ENCODE measurements around the gene UTS2R.
A peak's percentile ranks its signal among the peaks of the same experiment; 100 is the strongest.
"Not testable (repeated sequence)": the region's sequence is repeated elsewhere in the genome, so short reads cannot be mapped to it uniquely, and the experiment has no call there.

The UTS2R gene

DNA sequence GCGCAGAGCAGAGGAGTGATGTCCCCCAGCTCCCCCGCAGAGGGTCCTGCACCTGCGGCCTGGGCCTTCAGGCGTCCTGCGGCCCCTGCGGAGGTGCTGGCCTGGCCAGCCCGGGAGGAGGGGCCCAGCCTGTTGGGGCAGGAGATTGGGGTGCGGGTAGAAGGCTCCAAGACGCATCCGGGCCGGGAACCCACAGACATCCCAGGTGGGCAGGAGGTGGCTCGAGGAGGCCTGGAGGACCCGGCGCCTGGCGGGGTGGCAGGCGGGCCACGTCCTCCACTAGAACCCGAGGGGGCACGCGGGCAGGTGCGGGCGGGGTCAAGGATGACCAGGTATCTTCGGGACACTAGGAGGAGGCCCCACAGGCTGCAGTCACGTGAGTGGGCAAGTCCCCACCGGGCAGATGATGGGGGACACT, 37.4 kb upstream of the UTS2R start:
- DNase-seq (ENCODE audit: low read depth in 3 of 3, low spot score in 1 of 3) = no peak

DNA sequence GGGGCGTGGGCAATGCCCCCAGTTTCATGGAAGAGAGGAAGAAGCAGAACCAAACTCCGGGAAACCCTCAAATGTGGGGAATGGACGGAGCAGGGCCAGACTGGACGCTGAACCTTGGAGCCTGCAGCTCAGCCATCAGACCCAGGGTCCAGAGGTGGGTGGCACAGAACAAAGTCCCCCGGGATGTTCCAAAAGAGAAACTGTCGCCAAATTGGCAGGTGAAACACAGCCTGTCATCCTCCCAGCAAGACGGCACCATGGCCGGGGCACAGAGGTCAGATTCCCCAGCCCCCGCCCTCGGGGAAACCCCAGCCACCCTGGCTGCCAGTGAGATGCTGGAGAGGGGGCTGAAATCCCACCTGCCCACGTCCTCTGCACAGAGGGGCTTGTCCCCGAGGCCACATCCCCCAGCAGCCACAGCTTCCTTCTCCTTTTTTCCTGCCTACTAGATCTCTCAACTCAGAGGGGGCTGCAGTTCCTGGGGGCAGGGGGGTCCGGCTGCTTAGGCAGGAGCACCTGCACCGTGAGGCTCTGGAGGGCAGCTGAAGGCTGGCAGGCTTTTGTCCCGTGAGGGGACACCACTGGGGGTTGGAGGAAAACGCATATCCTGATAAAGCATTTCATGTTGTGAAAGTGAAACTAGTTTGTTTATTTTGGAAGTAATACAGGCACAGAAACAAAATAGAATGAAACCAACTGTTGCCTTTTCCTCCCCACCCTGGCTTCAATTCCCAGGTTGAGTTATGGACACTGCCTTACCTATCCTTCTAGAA, 36.8 kb upstream of the UTS2R start:
- no peak for DNase-seq (ENCODE audit: low read depth in 3 of 3, low spot score in 1 of 3)

DNA sequence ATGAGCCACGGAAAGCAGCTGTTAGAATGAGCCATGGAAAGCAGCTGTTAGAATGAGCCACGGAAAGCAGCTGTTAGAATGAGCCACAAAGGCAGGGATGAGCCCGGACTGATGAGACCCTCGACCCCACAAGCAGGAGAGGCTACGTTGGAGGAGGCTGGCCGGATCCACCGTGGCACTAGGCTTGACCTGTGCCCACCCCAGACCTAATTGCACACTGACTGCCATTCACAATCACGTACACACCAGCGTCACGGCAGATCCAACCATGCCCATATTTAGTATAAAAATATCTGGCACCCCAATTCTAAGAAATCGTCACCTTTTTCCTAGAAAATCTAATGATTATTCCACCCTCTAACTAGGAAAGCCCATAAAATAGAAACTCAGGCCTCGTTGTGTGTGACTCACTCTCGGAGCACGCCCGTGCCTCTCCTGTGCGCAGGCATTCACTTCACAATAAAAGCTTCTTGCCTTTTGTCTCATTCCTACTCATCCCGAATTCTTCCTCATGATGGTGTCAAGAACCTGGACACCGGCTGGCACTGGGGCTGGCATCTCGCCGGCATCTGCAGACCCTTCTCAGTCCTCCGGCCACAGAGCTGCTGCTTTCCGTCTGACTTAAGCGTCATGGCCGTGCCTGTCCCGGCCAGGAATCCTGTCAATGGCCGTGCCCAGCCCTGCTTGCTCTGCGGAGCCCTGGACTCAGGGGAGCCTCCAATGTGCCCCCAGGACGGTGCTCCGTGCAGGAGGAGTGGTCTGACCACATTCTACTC, 32.5 kb upstream of the UTS2R start:
- no peak for DNase-seq (ENCODE audit: low read depth in 3 of 3, low spot score in 1 of 3)

DNA sequence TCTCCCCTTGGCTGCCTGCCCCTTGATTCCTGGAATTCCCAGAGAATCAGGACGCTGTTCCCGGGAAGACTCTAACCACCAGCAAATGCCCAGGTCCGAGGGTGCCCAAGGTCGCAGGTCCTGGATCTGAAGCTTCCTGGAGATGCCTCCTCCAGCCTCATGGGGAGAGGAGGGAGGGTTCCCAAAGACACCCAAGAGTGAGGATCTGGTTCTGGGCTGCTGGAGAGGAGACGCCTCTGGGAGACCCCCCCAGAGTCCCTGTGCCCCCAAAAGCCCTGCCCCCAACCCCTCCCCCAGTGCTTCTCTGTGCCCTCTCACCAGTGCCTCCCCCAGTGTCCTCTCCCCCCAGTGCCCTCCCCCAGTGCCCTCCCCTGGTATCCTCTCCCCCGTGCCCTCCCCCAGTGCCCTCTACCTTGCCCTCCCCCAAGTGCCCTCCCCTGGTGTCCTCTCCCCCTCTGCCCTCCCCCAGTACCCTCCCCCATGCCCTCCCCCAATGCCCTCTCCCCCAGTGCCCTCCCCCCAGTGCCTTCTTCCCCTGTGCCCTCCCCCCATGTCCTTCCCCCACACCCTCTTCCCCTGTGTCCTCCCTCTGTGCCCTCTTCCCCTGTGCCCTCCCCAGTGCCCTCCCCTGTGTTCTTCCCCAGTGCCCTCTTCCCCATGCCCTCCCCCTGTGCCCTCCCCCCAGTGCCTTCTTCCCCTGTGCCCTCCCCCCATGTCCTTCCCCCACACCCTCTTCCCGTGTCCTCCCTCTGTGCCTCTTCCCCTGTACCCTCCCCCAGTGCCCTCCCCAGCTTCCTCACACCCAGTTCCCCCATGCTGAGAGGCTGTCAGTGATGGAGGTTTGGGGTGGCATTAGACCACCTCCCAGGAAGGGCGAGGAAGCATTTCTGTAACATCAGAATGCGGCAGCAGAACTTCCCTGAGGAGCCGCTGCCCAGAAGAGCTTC, 31.7 kb upstream of the UTS2R start:
- DNase-seq (ENCODE audit: low read depth in 3 of 3, low spot score in 1 of 3) = no peak

DNA sequence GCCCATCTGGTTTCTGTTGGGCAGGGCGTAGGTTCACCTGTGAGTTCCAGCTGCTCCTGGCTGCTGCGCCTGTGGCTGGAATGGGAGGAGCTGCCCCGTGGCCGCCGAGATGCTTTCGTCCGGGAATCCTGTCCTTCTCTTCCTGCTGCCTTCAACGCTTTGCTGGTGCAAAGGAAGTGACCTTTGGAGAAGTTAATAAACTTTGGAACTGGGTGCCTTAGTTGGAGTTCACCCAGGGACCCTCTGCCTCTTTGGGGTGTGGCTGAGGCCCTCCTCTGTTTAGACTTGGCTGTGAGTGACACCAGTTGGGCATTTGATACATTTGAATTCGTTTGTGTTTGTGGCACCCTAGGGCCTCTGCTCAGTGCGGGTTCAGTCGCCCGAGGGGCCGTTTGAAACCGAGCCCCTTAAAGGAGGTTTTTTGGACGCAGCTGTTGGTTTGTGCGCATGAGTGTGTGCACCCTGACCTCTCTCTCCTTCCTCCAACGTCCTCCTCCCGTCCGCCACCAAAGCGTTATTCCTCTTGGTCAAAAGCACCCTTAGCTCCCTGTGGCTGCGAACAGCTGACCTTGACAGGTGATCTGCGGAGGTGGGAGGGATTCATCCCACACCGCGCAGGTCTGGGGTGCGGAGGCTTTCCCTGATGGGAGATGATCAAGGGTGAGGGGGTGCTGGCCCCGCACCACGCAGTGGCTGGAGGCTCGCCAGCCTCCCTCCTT, 29.0 kb upstream of the UTS2R start:
- no peak for DNase-seq (ENCODE audit: low read depth in 3 of 3, low spot score in 1 of 3)

DNA sequence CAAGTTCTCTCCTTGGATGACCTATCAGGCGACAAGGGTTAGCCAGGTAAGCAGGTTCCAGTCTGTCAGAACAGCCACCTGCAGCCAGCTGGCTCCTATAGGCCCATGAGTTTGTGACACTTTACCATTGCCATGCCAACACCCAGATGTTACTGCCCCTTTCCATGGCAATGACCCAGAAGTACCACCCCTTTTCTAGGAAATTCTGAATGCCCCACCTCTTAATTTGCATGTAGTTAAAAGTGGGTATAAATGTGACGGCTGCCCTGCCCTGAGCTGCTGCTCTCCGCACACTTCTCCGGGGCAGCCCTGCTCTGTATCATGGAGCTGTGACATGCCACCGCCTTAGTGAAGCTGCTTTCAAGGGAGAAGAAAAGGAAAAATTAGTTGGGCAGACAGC, 28.0 kb upstream of the UTS2R start:
- DNase-seq (ENCODE audit: low read depth in 3 of 3, low spot score in 1 of 3) = no peak

DNA sequence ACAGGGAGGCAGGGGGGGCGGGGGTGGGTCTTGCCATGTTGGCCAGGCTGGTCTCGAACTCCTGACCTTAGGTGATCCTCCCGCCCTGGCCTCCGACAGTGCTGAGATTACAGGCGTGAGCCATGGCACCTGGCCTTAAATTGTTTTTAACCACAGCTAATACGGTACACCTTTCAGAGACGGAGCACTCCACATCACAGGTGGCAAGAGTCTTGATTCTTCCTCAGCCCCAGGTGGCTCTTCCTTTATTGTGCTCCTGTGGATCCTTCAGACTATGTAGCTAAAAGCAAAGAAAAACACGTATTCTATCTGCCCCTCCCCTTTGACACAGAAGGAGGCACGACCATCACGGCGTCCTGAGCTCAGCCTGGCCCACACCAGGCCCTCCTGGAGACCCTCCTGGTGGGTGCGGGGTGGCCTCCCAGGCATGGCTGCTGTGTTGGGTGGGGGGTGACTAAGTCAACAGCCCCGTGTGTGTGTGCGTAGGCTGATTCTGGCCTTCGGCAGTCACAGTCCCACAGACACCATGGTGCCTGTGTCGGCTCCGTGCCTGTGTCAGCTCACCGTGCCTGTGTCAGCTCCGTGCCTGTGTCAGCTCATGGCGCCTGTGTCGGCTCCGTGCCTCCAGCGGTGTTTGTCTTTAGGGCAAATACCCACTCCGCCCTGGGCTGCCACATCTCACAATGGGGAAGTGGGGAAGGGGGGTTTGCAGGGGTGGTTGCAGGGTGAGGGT, 27.2 kb upstream of the UTS2R start:
- no peak for DNase-seq (ENCODE audit: low read depth in 3 of 3, low spot score in 1 of 3)

DNA sequence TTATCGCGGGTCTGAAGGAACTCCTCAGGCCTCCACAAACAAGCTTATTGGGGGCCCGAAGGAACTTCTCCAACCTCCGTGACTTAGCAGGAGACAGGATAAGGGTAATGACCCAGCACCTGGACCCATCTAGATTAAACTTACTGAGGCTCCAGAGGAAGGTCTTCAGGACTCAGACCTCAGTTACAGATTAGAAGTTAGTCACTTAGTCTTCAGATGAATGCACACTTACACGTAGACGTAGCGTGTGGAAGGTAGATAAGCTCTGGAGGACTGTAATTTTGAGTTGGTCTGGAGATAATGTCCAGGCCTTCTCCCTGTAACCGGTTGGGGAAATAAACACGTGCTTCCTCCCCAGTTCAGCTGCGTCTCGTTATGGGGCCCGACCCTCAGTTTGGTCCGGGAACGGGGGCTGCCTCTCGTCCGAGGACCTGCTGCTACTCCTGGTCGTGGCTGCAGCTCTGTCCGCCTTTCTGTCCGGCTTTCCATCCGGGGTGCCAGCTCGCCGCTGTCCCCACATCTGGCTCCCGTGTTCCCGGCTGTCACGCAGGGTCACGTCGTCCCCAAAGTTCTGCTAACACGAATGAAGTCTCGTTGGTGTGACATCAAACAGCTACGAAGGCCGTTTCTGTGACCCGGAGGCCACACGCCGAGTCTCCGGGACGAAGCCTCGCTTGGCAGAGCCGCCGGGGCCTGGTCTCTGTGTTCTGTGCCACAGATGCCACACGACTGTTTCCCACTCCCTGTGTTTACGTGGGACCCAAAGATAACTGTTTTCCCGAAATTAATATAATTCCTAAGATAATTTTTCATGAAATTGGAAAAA, 26.2 kb upstream of the UTS2R start:
- no peak for DNase-seq (ENCODE audit: low read depth in 3 of 3, low spot score in 1 of 3)

DNA sequence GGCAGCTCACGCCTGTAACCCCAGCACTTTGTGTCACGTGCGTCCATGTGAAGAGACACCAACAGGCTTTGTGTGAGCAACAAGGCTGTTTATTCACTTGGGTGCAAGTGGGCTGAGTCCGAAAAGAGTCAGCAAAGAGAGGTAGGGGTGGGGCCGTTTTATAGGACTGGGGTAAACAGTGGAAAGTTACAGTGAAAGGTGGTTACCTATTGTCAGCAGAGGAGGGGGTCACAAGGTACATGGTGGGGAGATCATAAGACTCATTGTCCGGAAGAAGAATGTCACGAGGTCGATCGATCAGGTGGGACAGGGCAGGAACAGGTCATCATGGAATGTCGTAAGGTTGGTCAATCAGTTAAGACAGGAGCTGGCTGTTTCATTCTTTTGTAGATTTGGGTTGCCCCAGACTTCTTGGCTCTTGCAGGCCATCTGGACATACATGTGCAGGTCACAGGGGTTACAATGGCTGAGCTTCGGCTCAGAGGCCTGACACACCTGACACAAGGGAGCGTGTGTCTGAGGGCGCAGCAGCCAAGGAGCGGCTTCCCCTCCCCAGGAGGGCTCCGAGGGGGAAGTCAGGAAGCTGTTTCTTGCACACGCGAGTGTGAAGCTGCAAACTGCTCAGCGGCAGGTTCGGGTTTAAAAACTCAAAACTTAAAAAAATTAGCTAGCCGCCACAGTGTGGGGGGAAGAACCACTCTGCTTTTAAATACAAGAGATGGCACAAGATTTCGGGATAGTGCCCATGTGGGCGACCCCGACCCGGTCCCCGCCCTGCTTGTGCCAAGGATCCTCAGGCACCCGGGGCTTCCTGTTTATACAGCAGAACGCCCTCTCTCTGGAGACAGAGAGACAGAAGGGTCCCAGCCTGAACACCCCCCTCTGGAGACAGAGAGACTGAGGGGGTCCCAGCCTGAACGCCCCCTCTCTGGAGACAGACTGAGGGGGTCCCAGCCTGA, 24.9 kb upstream of the UTS2R start:
- DNase-seq (ENCODE audit: low read depth in 3 of 3, low spot score in 1 of 3) = no peak

DNA sequence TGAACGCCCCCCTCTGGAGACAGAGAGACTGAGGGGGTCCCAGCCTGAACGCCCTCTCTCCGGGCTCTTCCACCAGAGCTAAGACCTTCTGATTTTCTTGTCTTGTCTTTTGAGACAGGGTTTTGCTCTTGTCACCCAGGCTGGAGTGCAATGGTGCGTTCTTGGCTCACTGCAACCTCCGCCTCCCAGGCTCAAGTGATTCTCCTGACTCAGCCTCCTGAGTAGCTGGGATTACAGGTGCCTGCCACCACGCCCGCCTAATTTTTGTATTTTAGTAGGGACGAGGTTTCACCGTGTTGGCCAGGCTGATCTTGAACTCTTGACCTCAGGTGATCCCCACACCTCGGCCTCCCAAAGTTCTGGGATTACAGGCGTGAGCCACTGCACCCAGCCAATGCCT, 23.6 kb upstream of the UTS2R start:
- DNase-seq (ENCODE audit: low read depth in 3 of 3, low spot score in 1 of 3) = not testable (repeated sequence)

DNA sequence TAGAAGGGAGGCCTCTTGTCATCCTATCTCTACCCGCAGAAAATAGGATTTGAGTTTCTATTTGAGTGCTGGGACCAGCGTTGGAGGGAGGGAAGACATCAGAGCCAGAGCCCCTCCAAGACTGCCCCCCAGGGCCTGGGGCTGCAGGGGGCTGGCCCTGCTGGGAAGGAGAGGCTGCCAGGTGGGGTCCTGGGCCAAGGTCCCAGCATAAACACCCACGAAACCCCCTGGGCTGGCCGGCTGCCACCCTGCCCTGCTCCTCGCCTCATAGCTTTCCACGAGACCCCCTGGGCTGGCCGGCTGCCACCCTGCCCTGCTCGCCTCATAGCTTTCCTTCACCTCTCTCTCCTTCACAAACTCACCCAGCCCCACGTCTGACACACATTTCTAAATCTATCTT, 23.1 kb upstream of the UTS2R start:
- DNase-seq (ENCODE audit: low read depth in 3 of 3, low spot score in 1 of 3) = no peak

DNA sequence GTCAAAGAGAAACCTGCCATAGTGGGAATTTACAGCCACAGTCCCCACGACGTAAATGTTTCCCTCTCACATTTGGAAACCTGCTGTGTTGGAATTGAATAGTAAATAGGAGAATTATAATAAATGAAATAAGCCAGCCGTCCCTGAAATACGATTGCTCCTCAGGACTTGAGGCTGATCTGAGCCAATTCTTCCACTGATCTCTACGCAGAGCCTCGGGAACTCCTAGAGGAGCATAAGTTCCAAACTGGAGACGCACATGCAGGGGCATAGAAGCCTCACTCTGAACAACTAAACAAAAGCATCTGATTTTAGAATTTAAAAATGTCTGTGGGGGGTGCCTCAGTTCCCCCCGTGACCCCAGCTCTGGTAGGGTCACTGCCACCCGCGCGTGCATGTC, 22.7 kb upstream of the UTS2R start:
- DNase-seq (ENCODE audit: low read depth in 3 of 3, low spot score in 1 of 3) = no peak

DNA sequence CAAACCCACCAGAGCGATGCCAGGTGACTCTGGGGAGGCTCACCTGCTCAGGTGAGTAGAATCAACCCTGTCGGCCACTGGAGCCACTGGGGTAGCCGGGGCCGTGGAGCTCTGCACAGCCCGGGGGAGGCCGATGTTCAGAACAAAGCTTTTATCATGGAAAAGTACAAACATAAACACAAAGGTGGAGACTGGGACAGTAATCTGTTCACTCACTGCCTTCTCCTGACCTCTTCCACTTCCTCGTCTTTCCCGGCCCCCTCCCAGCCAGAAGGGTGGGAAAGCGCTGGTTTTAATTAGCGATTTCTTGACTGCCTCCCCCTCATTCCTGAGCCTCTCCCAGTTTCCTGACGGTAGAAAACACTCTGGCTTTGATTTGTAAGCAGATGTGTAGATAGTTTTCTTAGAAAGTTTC, 22.3 kb upstream of the UTS2R start:
- DNase-seq (ENCODE audit: low read depth in 3 of 3, low spot score in 1 of 3) = no peak

DNA sequence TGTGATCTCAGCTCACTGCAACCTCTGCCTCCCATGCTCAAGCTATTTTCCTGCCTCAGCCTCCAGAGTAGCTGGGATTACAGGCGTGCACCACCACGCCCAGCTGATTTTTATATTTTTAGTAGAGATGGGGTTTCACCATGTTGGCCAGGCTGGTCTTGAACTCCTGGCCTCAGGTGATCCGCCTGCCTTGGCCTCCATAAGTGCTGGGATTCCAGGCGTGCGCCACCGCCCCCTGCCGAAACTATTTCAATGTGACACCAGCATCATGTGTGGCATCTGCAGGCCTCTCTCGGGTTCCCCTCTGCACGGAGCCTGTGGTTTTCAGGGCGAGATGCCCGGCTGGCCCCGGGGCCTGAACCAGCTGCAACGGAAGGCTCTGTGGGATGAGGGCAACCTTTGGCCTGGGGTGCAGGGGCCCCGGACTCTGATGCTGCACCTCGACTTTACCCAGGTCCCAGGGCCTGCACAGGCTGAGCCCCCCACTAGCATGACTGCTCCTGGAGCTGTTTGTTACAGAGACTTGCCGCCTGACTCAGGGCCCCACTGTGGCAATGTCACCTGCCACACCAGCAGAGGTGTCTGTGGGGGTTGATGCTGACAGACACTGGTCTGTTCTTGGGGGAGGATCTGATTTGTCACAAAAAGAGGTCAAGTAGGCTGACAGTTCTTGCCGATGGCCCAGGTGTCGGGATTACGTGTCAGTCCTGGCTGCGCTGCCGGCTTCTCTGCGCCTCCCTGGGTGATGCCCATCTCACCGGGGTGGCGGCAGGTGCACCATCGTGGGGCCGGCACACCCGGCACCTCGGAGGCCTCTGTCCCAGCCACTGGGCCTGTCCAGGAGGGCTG, 21.2 kb upstream of the UTS2R start:
- no peak for DNase-seq (ENCODE audit: low read depth in 3 of 3, low spot score in 1 of 3)

DNA sequence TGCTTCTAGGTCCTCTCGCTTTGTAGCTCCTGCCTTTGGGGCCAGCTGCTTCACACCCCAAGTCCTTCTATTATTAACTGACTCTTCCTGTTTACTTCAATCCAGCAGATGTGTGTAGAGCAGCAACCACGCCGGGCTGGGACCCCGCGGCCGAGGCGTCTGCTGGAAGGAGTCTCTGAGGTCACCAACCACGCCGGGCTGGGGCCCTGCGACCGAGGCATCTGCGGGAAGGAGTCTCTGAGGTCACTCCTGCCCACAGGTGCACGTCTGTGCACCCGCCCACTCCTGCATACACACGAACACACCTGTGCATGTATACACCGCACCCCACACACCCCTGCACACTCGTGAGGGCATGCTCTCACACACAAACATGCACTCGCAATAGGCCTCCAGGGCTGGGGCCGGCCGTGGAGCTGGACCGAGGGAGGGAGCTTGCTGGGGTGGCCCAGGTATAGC, 20.3 kb upstream of the UTS2R start:
- no peak for DNase-seq (ENCODE audit: low read depth in 3 of 3, low spot score in 1 of 3)

DNA sequence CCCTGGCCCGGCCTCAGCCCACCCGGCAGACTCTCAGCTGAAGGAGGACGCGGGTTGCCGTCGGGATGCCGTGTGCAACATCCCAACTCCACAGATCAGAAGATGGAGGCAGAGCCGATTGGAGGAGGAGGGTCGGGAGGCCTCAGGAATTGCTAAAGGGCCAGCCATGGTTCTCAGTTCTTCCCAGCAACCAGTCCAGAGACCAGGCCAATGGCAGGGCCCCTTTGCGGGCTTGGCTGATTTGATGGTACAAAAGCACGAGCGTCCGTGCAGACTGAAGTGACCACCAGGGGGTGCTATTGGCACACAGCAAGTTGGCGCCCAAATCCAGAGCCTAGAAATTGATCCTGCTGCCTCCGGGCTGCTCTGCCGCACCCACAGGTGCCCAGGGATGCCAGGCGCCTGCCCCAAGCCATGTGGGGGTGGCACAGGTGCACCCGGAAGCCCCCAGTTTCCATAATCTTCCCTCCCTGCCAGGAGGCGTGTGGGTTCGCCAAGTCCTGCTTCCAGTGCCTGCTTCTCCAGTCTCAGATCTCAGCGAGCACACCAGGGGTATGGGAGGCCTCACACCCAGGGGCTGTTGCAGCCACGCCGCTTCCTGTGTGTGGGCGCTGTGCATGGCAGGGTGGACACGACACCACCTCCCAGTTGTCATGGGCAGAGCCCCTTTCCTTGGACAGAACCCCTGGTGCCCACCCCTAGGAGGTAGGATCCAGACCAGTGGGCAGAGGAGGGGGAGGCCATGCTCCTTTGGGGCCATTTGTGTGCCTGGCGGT, 19.7 kb upstream of the UTS2R start:
- peak; percentile 56 to 67 (median 66) for DNase-seq (ENCODE audit: low read depth in 3 of 3, low spot score in 1 of 3)
